Measurements from ENCODE around the gene BCL2A1.
"Not testable (repeated sequence)": the region's sequence is repeated elsewhere in the genome, so short reads cannot be mapped to it uniquely, and the experiment has no call there.

Gene BCL2A1

GRCh38 chr15:79923079-79923514 is 47.9 kb downstream of the BCL2A1 start:
- DNase-seq (ENCODE audit: low read depth) = peak; percentile 51

GRCh38 chr15:79922512-79923078 is 48.4 kb downstream of the BCL2A1 start:
- DNase-seq (ENCODE audit: low read depth) = no peak

- no peak for DNase-seq (ENCODE audit: low read depth)
These were observed 51.1 kb downstream of the BCL2A1 start for GRCh38 chr15:79919749-79920511.

- no peak for DNase-seq (ENCODE audit: low read depth)
These were observed 51.8 kb downstream of the BCL2A1 start for GRCh38 chr15:79919090-79919748.

- no peak for DNase-seq (ENCODE audit: low read depth)
These were observed 52.7 kb downstream of the BCL2A1 start for GRCh38 chr15:79918278-79918677.

GRCh38 chr15:79916502-79917132 is 54.4 kb downstream of the BCL2A1 start:
- no peak for DNase-seq (ENCODE audit: low read depth)

- DNase-seq (ENCODE audit: low read depth) = not testable (repeated sequence)
These were observed 55.1 kb downstream of the BCL2A1 start for GRCh38 chr15:79915776-79916501.

GRCh38 chr15:79914728-79915127 is 56.3 kb downstream of the BCL2A1 start:
- DNase-seq (ENCODE audit: low read depth) = no peak
